GM12872 (cell line): ENCODE data around the gene KIF3A.

Experiments used
- CTCF ChIP-seq: IDR thresholded peaks from 3 replicates; pipeline ENCODE4 v1.5.1; 2011; ENCODE audit warnings: low read depth, mild to moderate bottlenecking, low read length, moderate library complexity; ENCODE audit not compliant: insufficient read depth

Gene KIF3A

DNA sequence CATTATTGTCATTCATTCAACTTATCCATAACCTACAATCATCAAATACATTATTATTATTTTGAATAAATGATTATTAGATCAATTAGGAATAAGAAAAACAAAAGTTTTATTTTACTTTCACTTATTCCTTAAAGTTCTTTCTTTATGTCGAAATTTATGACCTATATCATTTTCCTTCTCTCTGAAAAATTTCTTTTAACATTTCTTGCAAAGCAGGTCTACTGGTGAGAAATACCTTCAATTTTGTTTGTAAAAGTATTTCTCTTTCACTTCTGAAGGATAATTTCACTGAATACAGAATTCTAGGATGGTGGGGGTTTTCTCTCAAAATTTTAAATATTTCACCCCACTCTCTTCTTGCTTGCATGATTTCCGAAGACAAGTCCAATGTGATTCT is 7.3 kb upstream of the KIF3A start:
- no peak for TF ChIP-seq CTCF

- no peak for TF ChIP-seq CTCF
Measured at GRCh38 chr5:132742626-132743025, 5.3 kb upstream of the KIF3A start.

DNA sequence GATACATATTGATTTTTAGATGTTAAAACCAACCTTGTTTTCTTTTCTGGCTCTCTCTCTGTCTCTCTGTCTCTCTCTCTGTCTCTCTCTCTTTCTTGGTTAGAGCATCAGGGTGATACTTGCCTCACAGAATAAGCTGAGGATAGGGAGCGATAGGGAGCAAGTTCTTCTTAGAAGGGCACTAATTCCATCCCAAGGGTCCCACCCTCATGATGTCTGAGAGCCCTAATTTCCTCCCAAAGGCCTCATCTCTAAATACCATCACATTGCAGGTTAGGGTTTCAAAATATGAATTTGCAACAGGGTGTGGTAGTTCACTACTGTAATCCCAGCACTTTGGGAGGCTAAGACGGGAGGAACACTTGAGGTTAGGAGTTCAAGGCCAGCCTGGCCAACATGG is 4.8 kb upstream of the KIF3A start:
- no peak for TF ChIP-seq CTCF

- TF ChIP-seq CTCF, result no peak
Measured at GRCh38 chr5:132739232-132739631, 1.9 kb upstream of the KIF3A start.

DNA sequence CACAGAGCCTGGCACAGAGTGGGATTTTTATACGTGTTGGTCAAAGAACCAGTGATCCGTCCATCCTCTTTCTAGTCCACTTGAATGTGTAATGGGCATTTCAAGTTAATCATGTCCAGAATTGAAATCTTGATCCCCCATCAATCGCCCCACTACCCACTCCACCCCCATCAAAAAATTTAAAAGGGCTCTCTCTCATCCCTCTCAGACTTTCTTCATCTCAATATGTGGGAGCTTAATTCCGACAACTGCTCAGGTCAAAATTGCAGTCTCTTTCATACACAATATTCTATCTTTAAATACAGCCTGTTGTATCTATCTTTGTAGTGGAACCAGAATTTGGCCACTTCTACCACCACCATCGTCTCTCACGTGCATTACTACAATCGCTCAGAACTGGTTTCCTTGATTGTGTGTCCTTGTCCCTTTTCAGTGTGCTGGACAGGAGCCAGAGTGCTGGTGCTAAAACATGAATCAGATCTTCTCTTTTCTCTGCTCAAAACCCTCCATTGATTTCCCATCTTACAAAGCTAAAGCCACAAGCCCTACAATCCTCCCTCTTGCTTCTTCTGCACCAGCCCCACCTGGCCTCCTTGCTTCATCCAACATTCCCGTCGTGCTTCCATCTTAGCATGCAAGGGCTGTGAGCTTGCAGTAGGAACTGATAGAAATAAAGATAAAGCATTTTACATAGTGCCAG is 786 bp upstream of the KIF3A start:
- TF ChIP-seq CTCF, result no peak

- no peak for TF ChIP-seq CTCF
Measured at GRCh38 chr5:132734687-132735086, 2.7 kb downstream of the KIF3A start.

DNA sequence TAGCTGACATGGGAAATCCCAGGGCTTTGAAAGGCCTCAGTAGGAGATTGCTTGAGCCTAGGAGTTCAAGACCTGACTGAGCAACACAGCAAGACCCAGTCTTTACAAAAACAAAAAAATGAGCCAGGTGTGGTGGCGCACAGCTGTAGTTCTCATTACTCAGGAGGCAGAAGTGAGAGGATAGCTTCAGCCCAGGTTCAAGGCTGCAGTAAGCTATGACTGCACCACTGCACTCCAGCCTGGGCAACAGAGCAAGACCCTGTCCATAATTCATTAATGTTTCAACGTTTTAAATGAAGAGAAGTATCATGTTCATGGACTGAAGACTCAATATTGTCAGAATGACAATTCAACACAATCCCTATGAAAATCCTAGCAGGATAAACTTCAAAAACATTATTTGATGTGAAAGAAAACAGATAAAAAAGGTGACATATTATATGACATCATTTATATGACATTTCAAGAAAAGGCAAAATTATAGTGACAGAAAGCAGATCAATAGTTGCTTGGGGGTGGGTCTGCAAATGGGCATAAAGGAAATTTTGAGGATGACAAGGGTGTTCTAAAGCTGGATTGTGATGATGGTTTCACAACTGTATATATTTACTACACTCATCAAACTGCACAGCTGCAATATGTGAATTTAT is 3.7 kb downstream of the KIF3A start:
- TF ChIP-seq CTCF, result no peak
